Thymus (tissue), 11 donors: ENCODE results near the gene ZBED3. TPM values are rescaled to one million over a fixed set of nuclear protein-coding genes. Genes with fewer than 3 reads are reported as not detected.
"Not testable (repeated sequence)": the region's sequence is repeated elsewhere in the genome, so short reads cannot be mapped to it uniquely, and the experiment has no call there.

Experiments used
- DNase-seq, 9 donors: peaks; one replicate each; pipeline ENCODE4 v3.0.0-alpha.2; 2013; ENCODE audit warnings: low spot score in 9 of 9, low read depth in 6 of 9, missing footprints in 1 of 9
- H3K27ac ChIP-seq, 2 donors: one replicate each; pipeline ENCODE4 v1.5.1; 2013; ENCODE audit warnings: control low read depth in 1 of 2, low read depth in 1 of 2, low read length in 1 of 2, mild to moderate bottlenecking in 1 of 2, moderate library complexity in 1 of 2
- H3K27me3 ChIP-seq, 2 donors: one replicate each; pipeline ENCODE4 v1.5.1; 2013; ENCODE audit warnings: low read length in 1 of 2; ENCODE audit not compliant: control insufficient read depth in 2 of 2, insufficient read depth in 1 of 2
- H3K36me3 ChIP-seq, 2 donors: one replicate each; pipeline ENCODE4 v1.5.1; 2013; ENCODE audit warnings: low read length in 1 of 2, mild to moderate bottlenecking in 1 of 2, moderate library complexity in 1 of 2; ENCODE audit not compliant: control insufficient read depth in 2 of 2, insufficient read depth in 2 of 2
- H3K4me1 ChIP-seq, 2 donors: one replicate each; pipeline ENCODE4 v1.5.1; 2013; ENCODE audit warnings: low read length in 2 of 2; ENCODE audit not compliant: control insufficient read depth in 2 of 2, insufficient read depth in 2 of 2
- H3K4me3 ChIP-seq, 2 donors: one replicate each; pipeline ENCODE4 v1.5.1; 2013; ENCODE audit warnings: low read length in 2 of 2, control low read depth in 1 of 2, mild to moderate bottlenecking in 1 of 2
- H3K9me3 ChIP-seq, 2 donors: one replicate each; pipeline ENCODE4 v1.5.1; 2013; ENCODE audit warnings: low read length in 1 of 2, mild to moderate bottlenecking in 1 of 2; ENCODE audit not compliant: control insufficient read depth in 2 of 2, insufficient read depth in 1 of 2
- WGBS: extraction: QIAGEN DNeasy Blood & Tissue Kit; methylation state at CpG from one replicate; pipeline ENCODE4 v1.1.7; 2013; 5-methylcytosine and 5-hydroxymethylcytosine counted together
- polyA plus RNA-seq: library from polyadenylated mRNA; stranded (reverse); fragments of 200-250 nt; gene quantifications from one replicate; pipeline ENCODE4 v1.2.3, GENCODE V29; 2013
- total RNA-seq: library from RNA; stranded (reverse); fragments of 120-200 nt; gene quantifications from one replicate; pipeline ENCODE4 v1.2.4, GENCODE V29; 2013
- donor health status: healthy.

The ZBED3 gene
- total and polyA plus RNA-seq, 2 donors: 1.1 to 4.6 TPM

DNA sequence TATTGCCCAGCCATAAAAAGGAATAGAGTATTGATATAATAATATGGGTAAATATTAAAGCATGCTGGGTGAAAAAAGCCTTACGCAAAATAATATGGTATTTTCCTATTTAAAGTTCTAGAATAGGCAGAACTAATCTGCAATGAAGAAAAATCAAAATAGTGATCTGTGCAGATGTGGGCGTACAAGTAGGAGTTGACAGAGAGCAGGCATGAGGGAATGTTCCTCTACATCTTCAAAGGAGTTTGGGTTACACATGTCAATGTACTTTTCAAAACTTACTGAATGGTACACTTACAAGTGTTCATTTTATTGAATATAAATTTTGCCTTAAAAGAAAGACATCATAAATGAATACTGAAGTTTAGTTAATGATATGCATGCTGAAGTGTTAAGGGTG, 33.0 kb upstream of the ZBED3 start:
- Histone ChIP-seq H3K36me3 (no peaks in the 10 kb centered on the region), H3K27ac (no peak overlapping the region), H3K9me3 (no peaks in the 10 kb centered on the region), H3K27me3 (no peaks in the 10 kb centered on the region), H3K4me1 (no peaks in the 10 kb centered on the region), H3K4me3 (no peak overlapping the region)
- no peak for DNase-seq
- WGBS: 97% methylated on average over 2 of the region's 2 CpGs

DNA sequence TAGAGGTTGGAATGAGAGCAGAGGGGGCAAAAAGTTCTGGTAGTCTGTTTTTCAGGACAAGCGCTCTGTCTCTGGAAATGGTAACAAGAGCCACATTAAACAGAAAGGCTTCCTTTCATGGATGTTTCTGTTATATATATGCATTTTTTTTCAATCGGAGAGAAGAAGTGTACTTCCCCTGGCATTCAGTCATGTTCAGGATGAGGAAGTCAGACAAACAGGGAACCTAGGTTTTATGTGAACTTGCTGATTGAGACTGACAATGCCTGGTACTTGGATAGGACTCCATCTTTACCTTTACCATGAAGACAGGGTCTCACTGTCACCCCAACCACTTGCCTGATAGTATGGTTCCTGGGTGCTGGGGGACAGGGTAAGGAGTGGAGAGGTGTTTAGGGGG, 30.1 kb upstream of the ZBED3 start:
- H3K36me3 ChIP-seq: no peaks in the 10 kb centered on the region
- no peaks in the 10 kb centered on the region for H3K4me1 ChIP-seq
- no peak overlapping the region for H3K4me3 ChIP-seq
- H3K27me3 ChIP-seq: no peaks in the 10 kb centered on the region
- H3K9me3 ChIP-seq: no peaks in the 10 kb centered on the region
- no peak for DNase-seq
- no peak overlapping the region for H3K27ac ChIP-seq
- 73% methylated on average over 2 of the region's 2 CpGs for WGBS

DNA sequence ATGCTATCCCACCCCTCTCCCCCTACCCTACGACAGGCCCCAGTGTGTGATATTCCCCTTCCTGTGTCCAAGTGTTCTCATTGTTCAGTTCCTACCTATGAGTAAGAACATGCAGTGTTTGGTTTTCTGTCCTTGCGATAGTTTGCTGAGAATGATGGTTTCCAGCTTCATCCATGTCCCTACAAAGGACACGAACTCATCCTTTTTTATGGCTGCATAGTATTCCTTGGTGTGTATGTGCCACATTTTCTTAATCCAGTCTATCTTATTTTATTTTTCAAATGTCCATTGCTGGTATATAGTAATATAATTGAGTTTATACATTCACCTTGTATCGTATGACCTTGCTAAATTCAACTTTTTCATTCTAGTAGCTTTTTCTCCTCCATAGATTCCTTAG, 19.9 kb upstream of the ZBED3 start:
- not testable (repeated sequence) for H3K27ac ChIP-seq, DNase-seq, H3K27me3 ChIP-seq, H3K4me1 ChIP-seq, H3K9me3 ChIP-seq, H3K4me3 ChIP-seq, H3K36me3 ChIP-seq
- 99% methylated on average over 4 of the region's 4 CpGs for WGBS

DNA sequence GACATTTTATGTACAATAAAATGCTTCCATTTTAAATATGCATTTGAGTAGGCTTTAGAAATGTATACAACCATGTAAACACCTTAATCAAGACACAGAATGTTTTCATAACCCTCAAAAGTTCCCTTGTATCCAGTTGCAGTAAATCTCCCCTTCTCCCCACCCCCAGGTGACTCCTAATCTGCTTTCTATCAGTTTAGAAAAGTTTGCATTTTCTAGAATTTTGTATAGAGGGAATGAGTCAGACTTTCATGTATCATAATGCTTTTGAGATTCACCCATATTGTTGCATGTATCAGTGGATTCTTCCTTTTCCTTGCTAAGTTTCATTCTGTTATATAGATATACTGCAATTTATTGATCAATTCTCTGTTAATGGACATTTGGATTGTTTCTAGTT, 17.7 kb upstream of the ZBED3 start:
- no peak overlapping the region for H3K27ac ChIP-seq

GRCh38 chr5:77103457-77103856, 16.4 kb upstream of the ZBED3 start:
- no peaks in the 10 kb centered on the region for H3K27me3 ChIP-seq
- DNase-seq: no peak
- no peaks in the 10 kb centered on the region for H3K36me3 ChIP-seq
- H3K4me3 ChIP-seq: no peak overlapping the region
- H3K27ac ChIP-seq: no peak overlapping the region
- no peaks in the 10 kb centered on the region for H3K9me3 ChIP-seq
- 94% methylated on average over 1 of the region's 1 CpG for WGBS
- H3K4me1 ChIP-seq: no peaks in the 10 kb centered on the region

More for the DNA sequence above, 17.7 kb upstream of the ZBED3 start:
- Histone ChIP-seq H3K4me3 (no peak overlapping the region), H3K27me3 (no peaks in the 10 kb centered on the region), H3K9me3 (no peaks in the 10 kb centered on the region), H3K36me3 (no peaks in the 10 kb centered on the region), H3K4me1 (no peaks in the 10 kb centered on the region)
- no peak for DNase-seq

DNA sequence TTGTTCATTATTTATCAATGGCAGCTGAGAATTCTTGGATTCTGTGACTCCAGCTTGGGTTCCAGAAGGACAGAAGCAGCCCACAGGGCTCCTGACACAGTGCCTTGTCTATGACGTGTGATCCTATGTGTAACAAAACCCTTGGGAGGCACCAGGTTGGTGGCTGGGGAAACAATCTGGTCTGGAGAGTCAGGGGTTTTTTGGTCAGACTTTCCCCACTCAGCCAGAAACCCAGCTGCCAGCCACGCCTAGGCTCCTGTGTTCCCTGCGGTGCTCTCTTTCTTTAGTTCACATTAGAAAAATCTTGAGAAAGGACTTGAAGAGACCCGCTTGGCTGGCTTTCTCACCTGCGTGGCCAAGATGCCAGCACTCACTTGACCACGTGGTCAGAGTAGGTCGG, 15.5 kb upstream of the ZBED3 start:
- H3K9me3 ChIP-seq: no peaks in the 10 kb centered on the region
- H3K27me3 ChIP-seq: no peaks in the 10 kb centered on the region
- no peak overlapping the region for H3K4me3 ChIP-seq
- H3K4me1 ChIP-seq: no peaks in the 10 kb centered on the region
- DNase-seq: no peak
- no peaks in the 10 kb centered on the region for H3K36me3 ChIP-seq
- peak overlapping the region in 1 of 2 donors; percentile 20 for H3K27ac ChIP-seq
- 97% methylated on average over 7 of the region's 7 CpGs for WGBS

GRCh38 chr5:77101298-77101697, 14.2 kb upstream of the ZBED3 start:
- Histone ChIP-seq H3K27me3 (no peaks in the 10 kb centered on the region), H3K4me1 (no peaks in the 10 kb centered on the region), H3K27ac (no peak overlapping the region), H3K36me3 (no peaks in the 10 kb centered on the region), H3K4me3 (no peak overlapping the region), H3K9me3 (no peaks in the 10 kb centered on the region)
- WGBS: 96% methylated on average over 4 of the region's 4 CpGs
- DNase-seq: no peak

GRCh38 chr5:77095189-77095588, 8.1 kb upstream of the ZBED3 start:
- no peak for DNase-seq
- Histone ChIP-seq H3K27me3 (no peaks in the 10 kb centered on the region), H3K9me3 (no peaks in the 10 kb centered on the region), H3K27ac (no peak overlapping the region), H3K36me3 (no peaks in the 10 kb centered on the region), H3K4me3 (no peak overlapping the region), H3K4me1 (no peaks in the 10 kb centered on the region)
- 97% methylated on average over 4 of the region's 4 CpGs for WGBS

DNA sequence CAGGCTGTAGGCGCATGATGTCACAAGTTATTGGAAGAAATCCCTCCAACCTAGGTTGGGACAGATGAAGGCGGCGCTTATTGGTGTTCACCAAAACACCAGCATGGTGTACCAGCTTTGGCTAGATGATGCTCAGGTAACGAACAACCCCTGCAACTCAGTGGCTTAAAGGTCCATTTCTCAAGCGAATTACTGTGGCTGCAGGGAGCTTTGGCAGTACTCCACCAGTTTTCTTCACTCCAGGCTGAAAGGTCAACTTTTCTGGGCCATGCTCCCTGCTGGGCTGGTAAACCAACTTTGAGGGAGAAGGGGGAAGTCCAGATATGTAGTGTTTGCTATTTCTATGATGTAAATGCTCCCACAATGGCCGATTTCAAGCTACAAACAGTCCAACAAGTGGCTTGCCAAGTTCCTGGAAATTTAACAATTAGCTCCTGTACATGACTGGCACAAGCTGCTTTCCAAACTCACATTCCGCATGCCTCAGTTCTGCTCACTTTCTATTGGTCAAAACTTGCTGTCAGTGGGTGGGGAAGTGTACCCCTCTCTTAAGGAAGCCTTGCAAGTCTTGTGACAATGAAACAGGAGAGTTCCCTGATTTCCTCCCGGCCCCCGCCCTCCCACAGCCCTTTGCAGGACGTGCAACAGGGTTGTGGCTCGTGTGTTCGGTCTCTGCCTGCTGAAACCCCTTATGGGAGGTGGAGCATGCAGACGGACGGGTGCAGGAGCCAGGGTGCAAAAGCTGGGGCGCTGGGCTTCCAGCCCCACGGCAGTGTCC, 588 bp upstream of the ZBED3 start:
- Histone ChIP-seq H3K27me3 (peaks cover 0 to 2% of the 10 kb centered on the region in 2 donors), H3K27ac (peak overlapping the region in 1 of 2 donors; percentile 90), H3K4me3 (peak overlapping the region; percentile 66 to 70), H3K36me3 (peaks cover 0 to 4% of the 10 kb centered on the region in 2 donors), H3K9me3 (no peaks in the 10 kb centered on the region), H3K4me1 (peaks cover 0 to 10% of the 10 kb centered on the region in 2 donors)
- DNase-seq: peak in 2 of 9 donors; percentile 8 to 33
- 28% methylated on average over 16 of the region's 16 CpGs for WGBS
